ENCODE results near the gene RELCH.

The RELCH gene

DNA sequence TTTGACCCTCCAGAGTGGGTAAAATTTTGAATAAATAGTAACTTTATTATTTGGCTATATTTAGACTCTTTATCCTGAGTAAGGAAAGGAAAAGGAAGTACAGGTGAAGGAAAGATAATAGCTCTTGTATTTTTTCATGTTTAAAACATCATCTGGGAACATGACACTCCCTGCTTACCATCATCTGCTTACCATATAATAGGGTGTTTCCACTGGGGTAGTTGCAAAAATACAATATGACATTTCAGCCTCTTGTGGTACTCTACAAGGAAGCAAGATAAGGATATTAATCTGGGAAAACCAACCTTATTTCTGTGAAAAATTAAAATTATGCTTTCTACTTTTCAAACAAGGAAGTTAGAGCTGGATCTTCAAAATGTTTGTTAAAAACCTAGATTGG lies 9.9 kb downstream of the RELCH start:
- DNase-seq, result no peak

DNA sequence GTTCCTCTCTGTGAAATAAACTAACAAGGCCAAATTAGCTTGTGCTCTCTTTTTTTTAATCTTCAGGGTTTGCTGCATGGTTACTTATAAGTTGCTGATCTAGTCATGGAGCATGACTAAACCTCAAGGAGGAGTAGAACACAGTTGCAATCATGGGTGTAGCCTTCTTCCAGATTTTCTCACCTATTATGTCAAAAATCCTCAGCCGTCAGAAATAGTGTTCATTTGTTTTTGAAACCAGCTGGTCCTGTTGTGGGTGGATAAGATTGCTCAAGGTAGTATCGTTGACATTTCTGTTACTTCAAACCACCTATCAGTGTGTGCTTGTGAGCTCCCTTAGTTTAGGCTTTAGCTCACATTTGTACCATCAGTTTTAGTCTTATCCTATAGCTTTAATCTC lies 11.2 kb downstream of the RELCH start:
- no peak for DNase-seq

DNA sequence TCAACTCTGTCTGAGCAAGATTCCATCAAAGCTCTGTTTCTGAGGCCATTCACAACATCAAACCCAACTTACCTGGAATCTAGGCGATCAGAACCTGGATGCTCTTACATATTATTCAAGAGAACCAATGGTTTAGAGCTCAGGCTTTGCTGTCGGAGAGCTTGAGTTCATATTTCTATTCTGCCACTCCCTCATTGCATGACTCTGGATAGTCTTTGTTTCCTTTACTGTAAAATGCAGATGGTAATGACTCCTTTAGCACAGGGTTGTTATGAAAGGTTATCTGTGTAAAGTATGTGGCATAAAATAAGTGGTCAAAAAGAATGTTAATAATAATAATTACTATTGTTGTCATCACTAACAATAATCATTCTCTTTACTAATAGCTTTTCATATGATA lies 12.6 kb downstream of the RELCH start:
- DNase-seq, result no peak

DNA sequence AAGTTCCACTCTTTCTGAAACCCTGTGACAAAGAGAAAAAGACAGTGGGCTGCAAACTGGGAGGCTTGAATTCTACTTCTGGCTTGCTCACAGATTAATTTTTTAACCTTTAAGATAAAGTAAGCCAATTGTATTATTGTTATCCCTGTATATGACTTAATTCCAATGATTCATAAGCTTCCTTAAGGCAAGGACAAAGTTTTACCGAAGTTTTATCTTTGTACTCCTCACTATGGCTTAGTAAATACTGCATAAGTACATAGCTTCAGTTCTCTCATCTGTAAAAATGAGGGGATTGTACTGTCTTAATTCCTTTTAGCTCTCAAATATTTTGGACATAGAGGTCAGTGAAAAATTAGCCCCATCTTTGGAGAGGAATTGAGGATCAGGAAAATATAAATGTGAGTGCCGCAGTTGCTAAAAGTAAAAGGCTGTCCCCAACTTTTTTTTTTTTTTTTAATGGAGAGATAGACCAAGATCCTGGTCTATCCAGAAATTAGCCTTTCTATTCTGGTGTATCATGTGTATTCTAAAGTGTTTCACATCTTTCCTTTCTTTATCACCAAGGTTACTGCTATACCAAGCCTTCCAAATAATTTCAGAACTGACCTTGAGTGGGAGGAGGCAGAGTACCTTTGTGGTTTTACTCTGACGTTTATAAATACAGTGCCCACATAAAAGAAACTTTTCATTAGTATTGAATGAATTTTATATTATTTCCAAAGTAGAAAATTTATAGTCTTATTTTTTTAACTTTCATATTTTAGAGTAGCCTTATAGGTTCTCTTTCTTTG lies 13.3 kb downstream of the RELCH start:
- no peak for DNase-seq

DNA sequence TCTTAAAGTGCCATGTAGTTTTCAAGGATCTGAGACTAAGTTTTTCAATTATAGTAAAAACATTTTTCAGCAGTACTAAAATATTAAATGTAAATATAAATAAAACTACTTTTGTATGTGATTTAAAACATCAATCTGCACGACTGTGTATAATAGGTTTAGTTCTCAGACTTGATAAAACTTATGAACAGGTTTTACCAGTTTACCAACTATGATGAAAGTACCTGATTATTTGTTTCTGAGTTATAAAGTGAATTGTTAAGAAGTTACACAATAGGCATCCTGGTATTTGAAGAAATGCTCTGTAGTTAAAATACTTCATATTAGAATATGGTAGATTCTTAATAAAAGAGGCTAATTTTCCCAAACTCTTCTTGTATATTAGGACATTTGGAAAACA lies 14.8 kb downstream of the RELCH start:
- no peak for DNase-seq

DNA sequence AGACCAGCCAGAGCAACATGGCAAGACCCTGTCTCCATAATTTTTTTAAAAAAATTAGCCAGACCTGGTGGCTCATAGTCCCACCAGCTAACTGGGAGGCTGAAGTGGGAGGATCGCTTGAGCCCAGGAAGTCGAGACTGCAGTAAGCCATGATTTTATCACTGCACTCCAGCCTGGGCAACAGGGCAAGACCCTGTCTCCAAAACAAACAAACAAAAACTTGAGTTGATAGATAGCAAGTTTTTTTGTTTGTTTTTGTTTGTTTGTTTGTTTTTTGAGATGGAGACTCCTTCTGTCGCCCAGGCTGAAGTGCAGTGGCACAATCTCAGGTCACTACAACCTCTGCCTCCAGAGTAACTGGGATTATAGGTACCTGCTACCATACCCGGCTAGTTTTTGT lies 18.8 kb downstream of the RELCH start:
- DNase-seq, result no peak

DNA sequence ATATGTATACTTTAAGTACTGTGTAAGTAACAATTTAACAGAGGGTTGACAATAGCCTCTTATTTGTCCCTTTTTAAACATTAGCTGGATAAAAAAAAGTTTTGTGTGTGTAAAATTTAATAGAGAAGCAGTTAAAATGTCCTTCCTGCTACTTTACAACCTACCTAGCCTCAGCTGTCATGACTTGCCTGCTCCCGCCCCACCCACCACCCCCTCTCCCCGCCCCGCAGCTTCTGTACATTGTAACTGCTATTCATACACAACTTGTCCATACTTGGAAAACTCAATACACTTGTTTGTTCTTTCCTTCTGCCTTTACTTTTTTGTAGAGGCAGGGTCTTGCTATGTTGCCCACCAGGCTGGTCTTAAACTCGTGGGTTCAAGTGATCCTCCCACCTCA lies 19.5 kb downstream of the RELCH start:
- DNase-seq, result no peak

DNA sequence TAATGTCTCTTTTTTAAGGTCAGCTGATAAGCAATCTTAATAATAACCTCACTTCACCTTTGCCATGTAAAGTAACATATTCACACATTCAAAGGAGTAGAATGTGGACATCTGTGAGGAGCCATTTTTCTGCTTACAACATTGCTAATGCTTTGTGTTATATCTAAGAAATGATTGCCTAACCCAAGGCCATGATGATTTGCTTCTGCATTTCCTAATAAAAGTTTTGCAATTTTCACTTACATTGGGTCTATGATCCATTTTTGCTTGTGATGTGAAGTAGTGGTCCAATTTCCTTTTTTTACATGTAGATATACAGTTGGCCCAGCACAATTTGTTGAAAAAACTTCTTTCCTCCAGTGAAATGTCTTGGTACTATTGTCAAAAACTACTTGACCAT lies 22.0 kb downstream of the RELCH start:
- no peak for DNase-seq

DNA sequence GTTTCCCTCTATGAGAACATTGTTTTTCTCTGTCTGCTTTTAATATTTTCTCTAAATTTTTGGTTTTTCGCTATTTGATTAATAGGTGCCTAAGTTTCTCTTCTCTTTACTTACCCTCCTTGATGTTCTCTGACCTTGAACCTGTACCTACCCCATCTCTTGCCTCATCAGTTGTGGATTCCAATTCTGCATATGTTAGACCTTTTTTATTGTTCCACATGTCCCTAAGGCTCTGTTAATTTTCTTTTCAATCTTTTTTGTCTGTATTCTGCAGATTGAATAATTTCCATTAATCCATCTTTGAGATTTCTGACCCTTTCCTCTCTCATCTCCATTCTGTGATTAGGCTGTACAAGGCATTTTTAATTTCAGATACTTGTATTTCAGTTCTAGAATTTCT lies 23.1 kb downstream of the RELCH start:
- no peak for DNase-seq

DNA sequence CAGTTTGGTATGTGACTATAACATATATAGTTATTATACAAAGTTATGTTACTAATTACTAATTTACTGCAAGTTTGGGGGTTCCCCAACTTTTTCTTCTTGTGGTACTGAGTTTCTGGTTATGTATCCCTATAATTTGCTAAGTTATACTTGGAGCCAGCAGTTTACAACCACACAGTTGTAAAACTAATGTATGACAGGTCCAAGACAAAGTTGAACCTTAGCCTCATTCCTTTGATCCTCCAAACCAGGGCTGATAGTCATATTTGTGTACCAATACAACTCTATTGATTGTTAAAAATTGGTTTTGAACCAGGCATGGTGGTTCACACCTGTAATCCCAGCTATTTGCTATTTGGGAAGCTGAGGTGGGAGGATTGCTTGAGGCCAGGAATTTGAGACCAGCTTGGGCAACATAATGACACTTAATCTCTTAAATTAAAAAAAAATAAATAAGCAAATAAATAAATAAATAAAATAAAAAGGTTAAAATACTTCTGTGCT lies 24.3 kb downstream of the RELCH start:
- no peak for DNase-seq

DNA sequence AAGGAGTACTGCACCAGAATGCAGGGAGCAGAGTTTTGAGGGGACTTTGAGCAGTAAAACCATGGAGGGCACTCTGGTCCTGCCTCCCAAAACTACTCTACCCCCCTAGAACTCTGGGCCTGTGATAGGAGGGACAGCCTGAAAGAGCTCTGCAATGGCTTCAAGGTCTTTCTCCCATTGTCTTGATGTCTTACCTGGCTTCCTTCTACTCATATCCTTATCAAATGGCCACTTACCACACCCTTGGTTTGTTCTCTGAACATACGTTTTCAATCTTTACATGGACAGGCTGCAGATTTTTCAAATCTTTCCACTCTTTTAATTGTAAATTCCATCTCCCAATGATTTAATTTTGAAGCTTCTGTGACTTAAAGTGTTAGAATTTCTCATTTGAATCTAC lies 27.7 kb downstream of the RELCH start:
- DNase-seq, result no peak

DNA sequence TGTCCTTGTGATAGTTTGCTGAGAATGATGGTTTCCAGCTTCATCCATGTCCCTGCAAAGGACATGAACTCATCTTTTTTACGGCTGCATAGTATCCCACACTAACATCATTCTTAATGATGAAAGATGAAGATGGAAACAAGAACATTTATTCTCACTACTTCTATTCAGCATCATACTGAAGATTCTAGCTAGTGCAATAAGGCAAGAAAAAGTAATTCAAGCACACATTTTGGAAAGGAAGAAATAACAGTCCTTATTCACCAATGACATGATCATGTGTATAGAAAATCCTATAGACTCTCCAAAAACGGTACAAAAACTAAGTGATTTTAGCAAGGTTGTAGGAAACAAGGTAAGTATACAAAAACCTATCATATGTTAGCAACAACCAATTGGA lies 37.2 kb downstream of the RELCH start:
- DNase-seq, result no peak

DNA sequence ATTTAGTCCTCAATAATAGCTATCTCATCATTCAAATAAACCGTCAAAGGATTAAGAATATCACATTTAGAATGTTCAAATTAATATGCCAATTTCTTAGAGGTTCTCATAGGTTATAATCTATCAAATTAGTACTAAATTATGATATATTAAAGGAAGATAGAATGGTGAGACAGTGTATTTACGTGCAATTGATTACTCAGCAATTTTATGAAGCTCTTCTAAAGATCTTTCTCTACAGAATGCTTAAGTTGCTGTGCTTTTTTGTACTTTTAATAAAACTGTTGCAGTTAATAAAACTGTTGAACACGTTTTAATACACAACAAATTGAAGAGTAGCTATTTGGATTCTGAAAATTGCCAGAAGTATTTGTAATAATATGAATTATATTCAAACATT lies 39.0 kb downstream of the RELCH start:
- DNase-seq, result no peak

DNA sequence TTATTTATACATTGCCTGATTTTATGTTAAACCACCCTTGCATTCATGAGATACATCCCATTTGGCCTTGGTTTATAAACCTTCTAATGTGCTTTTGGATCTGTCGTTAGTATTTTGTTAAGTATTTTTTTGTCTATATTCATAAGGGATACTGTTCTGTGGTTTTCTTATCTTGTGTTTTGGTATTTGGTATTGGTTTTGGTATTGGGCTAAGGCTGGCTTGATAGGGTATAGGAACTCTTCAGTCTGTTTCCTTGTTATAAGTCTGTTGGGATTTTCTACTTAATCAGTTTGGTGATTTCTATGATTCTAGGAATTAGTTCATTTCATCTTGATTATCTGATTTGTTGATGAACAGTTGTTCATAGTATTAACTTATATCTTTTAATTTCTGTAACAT lies 49.2 kb downstream of the RELCH start:
- no peak for DNase-seq

DNA sequence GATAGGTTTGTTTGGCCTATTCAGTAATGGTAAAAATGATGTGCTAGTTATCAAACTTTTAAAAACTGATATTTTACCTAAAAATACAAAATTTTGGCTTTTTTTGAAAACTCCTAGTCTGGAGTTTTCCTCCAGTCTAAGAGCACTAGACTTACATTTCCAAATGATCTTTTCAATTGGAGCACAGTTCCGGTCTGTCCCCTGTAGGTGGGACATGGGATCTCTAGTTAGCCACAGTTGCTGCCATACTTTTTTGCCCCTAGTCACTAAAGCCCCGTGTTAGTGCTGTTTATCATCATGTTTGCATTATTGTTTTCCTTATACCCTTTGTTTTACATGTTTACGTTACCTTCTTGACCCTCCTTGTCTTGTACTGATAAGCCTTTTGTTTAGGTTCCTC lies 52.4 kb downstream of the RELCH start:
- DNase-seq, result no peak

DNA sequence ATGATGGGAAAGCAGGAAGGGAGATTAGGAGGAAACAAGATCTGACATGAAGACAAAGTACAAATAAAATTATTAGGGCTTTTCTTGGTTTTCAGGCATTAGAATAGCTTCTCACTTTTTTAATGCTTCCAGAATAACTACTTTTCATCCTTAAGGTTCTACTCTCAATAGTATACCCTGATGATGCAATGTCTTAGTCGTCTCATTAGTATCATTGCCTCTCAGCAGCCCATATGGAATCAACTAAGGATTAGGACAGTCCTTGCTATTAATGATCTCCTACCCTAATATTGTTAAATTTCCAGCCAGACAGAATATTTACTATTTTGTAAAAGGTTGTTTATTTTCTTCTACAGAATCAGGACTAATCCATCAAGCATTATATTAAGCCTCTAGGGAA lies 55.9 kb downstream of the RELCH start:
- DNase-seq, result no peak

DNA sequence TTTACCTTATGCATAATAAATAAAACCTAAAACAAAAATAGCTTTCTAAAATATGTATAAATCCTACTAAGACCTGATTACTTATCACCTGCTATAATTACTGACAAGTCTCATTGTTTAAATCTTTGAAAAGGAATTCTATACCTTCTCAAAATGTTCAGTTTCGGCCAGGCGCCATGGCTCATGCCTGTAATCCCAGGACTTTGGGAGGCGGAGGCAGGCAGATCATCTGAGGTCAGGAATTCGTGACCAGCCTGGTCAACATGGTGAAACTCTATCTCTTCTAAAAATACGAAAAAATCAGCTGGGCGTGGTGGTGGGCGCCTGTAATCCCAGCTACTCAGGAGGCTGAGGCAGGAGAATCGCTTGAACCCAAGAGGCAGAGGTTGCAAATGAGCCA lies 58.1 kb downstream of the RELCH start:
- no peak for DNase-seq

DNA sequence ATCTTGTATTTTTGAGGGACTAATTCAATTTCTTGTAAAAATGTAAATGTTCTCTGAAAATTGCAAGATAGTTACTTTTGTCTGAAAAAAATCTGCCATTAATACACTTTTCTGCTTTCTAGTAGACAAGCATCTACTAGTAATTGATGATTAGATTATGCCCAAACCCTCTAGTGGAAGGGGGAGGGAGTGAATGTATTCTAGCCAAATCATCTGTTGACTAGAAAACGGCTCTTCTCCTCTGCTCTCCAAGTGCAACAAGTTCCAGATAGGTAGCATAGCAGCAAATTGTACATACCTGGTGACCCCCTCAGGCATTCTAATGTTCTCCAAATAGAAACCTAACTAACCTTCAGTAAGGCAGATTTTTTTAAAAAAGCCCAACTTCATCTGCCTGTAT lies 58.6 kb downstream of the RELCH start:
- no peak for DNase-seq

DNA sequence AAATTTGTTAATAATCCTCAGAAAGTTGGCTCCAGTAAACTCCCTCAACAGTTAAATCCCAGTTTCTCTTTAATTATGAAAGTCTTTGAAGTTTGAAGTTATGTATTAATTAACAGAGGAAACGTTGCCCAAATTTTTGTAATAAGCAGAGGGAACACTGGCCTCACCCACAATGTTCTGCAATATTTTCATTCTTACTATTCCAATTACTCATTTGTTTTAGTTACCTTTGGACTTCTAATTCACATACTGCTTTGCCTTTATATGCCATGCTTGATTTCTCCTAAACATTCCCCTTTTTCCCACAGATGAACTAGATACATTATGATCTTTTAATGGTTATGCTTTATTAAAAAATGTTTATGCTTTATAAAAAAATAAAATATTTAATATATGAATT lies 61.3 kb downstream of the RELCH start:
- no peak for DNase-seq

DNA sequence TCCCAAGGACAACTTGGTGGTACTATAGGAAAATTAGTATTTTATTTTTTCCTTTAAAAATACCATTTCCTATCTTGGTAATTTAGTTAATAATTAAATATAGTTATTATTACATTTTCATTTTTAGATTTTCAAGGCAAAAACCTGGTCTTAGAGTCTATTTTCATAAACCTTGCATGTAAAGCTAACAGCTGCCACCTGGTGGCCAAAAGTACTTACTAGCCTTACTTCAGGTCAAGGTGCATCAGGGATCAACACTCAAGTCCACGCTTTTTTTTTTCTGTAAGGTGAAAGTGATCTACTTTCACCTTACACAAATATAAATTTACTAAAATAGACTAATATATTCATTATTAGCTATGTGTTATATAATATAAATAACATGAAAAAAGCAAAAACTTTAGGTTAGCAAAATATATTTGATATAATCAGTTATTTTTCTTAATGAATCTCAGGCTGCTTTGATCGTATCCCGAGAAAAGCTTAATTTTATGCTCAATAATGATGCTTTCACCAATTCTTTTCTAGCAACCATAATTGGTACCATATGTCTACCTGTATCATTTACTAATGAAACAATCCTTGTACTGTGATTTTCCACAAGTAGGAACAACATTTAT lies 62.5 kb downstream of the RELCH start:
- DNase-seq, result peak; percentile 51

DNA sequence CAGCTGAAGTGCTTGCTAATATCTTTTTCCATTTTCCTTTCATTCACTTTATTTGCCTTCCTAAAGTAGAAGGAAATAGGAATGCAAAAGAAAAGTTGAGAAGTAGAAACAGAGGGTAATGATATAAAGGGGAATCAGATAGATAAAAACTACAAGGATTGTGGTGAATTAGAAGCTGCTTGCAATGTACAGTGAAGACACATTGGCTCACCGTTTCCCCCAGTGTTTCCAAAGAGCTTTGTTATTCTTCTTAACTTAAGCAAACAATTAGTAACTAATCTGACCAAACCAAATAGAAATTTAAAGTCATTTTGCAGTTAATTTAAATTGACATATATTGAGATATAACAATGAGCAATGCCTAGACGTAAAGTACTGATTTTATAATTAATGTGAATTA lies 63.4 kb downstream of the RELCH start:
- DNase-seq, result no peak

DNA sequence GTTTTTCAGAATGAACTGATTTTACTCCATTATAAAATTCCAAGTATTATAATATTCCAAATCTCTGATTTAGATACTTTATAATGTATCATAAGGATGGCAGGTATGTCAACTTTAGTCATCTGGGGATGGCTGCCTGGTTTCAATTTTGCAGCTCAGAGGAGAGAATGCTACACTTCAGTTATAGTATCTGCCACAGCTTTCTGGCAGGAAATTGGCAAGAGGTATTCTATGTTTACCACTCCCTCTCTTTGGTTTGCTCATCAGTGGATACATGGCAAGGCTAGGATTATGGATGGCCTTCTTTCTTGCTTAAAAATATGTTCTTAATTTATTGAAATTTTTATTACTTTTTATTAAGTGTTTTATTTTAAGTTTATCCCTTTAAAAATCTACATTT lies 71.0 kb downstream of the RELCH start:
- no peak for DNase-seq

DNA sequence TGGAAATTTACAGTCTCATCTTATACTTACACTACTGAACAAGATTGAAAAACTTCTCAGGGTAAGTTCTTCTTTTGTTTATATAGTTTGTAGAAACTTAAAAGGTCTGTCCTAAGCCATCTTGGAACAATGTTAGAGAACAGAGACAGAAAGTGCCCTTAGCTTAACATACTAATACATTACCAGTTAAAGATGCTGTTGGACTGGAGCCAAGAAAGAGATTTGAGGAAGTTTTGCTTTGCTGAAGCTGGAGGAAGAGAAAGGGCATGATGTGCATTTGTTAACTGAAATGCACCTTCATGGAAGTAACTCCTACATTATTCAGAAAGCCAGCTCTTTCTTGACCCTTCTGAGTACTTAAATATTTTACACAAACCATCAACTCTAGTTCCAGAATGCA lies 71.6 kb downstream of the RELCH start:
- no peak for DNase-seq

DNA sequence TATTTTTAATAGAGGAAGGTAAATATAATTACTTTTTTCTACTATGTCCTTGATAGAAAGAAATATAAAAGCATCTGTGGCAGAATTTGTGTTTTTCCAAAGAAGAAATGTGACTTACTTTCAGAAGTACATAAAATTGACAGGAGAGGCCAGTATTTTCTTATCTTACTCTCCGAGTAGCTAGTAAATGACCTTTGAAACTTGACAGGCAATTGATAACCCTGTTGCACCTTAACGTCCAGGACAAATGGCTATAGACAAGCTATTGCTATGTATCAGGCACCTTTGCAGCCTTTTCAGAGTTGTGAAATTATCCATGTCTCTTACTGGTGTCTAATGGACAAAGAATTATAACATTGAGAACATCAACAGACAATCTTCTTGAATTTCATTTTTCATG lies 75.0 kb downstream of the RELCH start:
- no peak for DNase-seq

DNA sequence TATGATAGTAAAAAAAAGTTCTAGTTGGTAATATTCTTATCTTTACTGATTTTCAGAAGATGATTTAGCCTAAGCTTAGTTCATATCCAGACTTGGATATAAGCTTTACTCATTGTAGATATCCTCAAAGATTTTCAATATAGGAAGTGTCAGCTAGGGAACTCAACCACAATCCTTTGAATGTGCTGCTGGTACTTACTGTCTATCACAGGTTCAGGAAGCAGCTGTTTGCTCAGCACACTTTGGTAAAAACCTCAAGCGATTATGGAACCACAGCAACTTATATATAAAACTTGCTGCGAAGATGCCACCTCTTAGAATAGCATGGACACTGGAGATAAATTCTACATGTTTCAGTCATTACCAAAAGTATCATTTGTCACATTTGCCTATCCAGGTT lies 77.9 kb downstream of the RELCH start:
- DNase-seq, result no peak

All from activated CD4-positive, CD25-positive, alpha-beta regulatory T cell treated with anti-CD3 and anti-CD28 coated beads, Interleukin-2, amount 50 U/mL, for 72 hours (primary cell).